GM18508 (cell line): ENCODE measurements around the gene BRAT1.

ENCODE experiments used
- ATAC-seq: cut with Tn5 transposase; IDR thresholded peaks from one replicate; pipeline ENCODE4 v1.9.1; 2021; ENCODE audit warnings: moderate number of reproducible peaks; ENCODE audit not compliant: insufficient read depth, unreplicated experiment

The BRAT1 gene

GRCh38 chr7:2527505-2528467, 27.5 kb downstream of the BRAT1 start:
- no peak for ATAC-seq

- no peak for ATAC-seq
Measured at GRCh38 chr7:2526659-2527504, 28.4 kb downstream of the BRAT1 start.

GRCh38 chr7:2525658-2526630, 29.4 kb downstream of the BRAT1 start:
- no peak for ATAC-seq

GRCh38 chr7:2524808-2525657, 30.3 kb downstream of the BRAT1 start:
- no peak for ATAC-seq

GRCh38 chr7:2523941-2524807, 31.1 kb downstream of the BRAT1 start:
- no peak for ATAC-seq

- ATAC-seq: no peak
Measured at GRCh38 chr7:2523461-2523936, 31.8 kb downstream of the BRAT1 start.

GRCh38 chr7:2522780-2523433, 32.4 kb downstream of the BRAT1 start:
- no peak for ATAC-seq

GRCh38 chr7:2521952-2522591, 33.3 kb downstream of the BRAT1 start:
- no peak for ATAC-seq

- no peak for ATAC-seq
Measured at GRCh38 chr7:2521341-2521745, 34.0 kb downstream of the BRAT1 start.

- ATAC-seq: no peak
Measured at GRCh38 chr7:2520761-2521290, 34.5 kb downstream of the BRAT1 start.

GRCh38 chr7:2520131-2520760, 35.1 kb downstream of the BRAT1 start:
- ATAC-seq: no peak

GRCh38 chr7:2519119-2519930, 36.0 kb downstream of the BRAT1 start, which contains the start of gene LFNG:
LFNG (plus strand) TSS chr7:2519774; CDS start chr7:2519862, 88 bp downstream.
- no peak for ATAC-seq

- no peak for ATAC-seq
Measured at GRCh38 chr7:2518737-2519118, 36.6 kb downstream of the BRAT1 start.

GRCh38 chr7:2517678-2518507, 37.4 kb downstream of the BRAT1 start:
- no peak for ATAC-seq

GRCh38 chr7:2517026-2517425, 38.3 kb downstream of the BRAT1 start:
- ATAC-seq: no peak
